Lung (tissue), 12 donors: Measurements from ENCODE around the gene MRPL51. TPM values are rescaled to one million over a fixed set of nuclear protein-coding genes. Genes with fewer than 3 reads are reported as not detected.

Source experiments
- ATAC-seq: fragments of 200-7000 bp; cut with Tn5 transposase; one replicate; pipeline ENCODE4 v1.9.1; 2020; ENCODE audit warnings: moderate number of reproducible peaks; ENCODE audit not compliant: insufficient read depth, low FRiP score
- DNase-seq, 3 donors: peaks; one replicate each; pipeline ENCODE4 v3.0.0-alpha.2; 2013 to 2017
- H3K27ac ChIP-seq, 2 donors: one replicate each; pipeline ENCODE4 v1.5.1; 2013; ENCODE audit warnings: mild to moderate bottlenecking in 2 of 2, moderate library complexity in 2 of 2, control low read depth in 1 of 2, inconsistent platforms in 1 of 2, low read depth in 1 of 2, low read length in 1 of 2
- H3K27me3 ChIP-seq, 3 donors: one replicate each; pipeline ENCODE4 v1.5.1; 2013; ENCODE audit warnings: low read length in 2 of 3; ENCODE audit not compliant: control insufficient read depth in 3 of 3, insufficient read depth in 3 of 3
- H3K36me3 ChIP-seq, 4 donors: one replicate each; pipeline ENCODE4 v1.5.1; 2013; ENCODE audit warnings: low read length in 4 of 4, mild to moderate bottlenecking in 1 of 4, moderate library complexity in 1 of 4; ENCODE audit not compliant: control insufficient read depth in 4 of 4, insufficient read depth in 4 of 4
- H3K4me1 ChIP-seq, 5 donors: one replicate each; pipeline ENCODE4 v1.5.1; 2013; ENCODE audit warnings: low read length in 5 of 5, mild to moderate bottlenecking in 2 of 5, moderate library complexity in 1 of 5; ENCODE audit not compliant: control insufficient read depth in 5 of 5, insufficient read depth in 5 of 5
- H3K4me3 ChIP-seq: one replicate; pipeline ENCODE4 v1.5.1; 2013; ENCODE audit warnings: mild to moderate bottlenecking, control low read depth, moderate library complexity
- H3K9ac ChIP-seq, 2 donors: one replicate each; pipeline ENCODE4 v1.5.1; 2013; ENCODE audit warnings: low read length in 2 of 2, control low read depth in 1 of 2; ENCODE audit not compliant: insufficient read depth in 1 of 2
- H3K9me3 ChIP-seq, 4 donors: one replicate each; pipeline ENCODE4 v1.5.1; 2013; ENCODE audit warnings: low read length in 3 of 4, mild to moderate bottlenecking in 1 of 4, moderate library complexity in 1 of 4; ENCODE audit not compliant: control insufficient read depth in 4 of 4, insufficient read depth in 3 of 4
- WGBS, 2 donors: extraction: QIAGEN DNeasy Blood & Tissue Kit; methylation state at CpG; one replicate each; pipeline ENCODE4 v1.1.7; 2013; 5-methylcytosine and 5-hydroxymethylcytosine counted together
- polyA plus RNA-seq, 2 donors: library from polyadenylated mRNA; stranded (reverse); fragments of 200-250 nt; gene quantifications; one replicate each; pipeline ENCODE4 v1.2.1, GENCODE V29; 2013
- total RNA-seq, 2 donors: library from RNA; depleted of rRNA in 1 of 2; stranded (reverse); fragments of >200 nt in 1 of 2; gene quantifications; one replicate each; pipeline ENCODE4 v1.2.1, GENCODE V29; 2014 to 2021
- TF ChIP-seq, protein P1 (sequence below): IDR thresholded peaks from 2 replicates; pipeline ENCODE4 v1.5.1; 2012; ENCODE audit warnings: mild to moderate bottlenecking; ENCODE audit errors: control extremely low read depth, extremely low read depth
- donor health status: control.
- donor health status: control.
- donor health status: Bipolar disorder and iron deficiency.
- donor health status: healthy.
- donor health status: DM: yes; HTN: yes; CAD: no.

The MRPL51 gene
- total and polyA plus RNA-seq, 4 donors: 34.5 to 123 (median 91.7) TPM

DNA sequence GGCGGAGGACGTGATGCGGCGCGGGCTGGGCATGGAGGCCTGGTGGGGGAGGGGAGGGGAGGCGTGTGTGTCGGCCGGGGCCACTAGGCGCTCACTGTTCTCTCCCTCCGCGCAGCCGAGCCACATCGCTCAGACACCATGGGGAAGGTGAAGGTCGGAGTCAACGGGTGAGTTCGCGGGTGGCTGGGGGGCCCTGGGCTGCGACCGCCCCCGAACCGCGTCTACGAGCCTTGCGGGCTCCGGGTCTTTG lies 41.6 kb upstream of the MRPL51 start:
- TF ChIP-seq, protein P1, sequence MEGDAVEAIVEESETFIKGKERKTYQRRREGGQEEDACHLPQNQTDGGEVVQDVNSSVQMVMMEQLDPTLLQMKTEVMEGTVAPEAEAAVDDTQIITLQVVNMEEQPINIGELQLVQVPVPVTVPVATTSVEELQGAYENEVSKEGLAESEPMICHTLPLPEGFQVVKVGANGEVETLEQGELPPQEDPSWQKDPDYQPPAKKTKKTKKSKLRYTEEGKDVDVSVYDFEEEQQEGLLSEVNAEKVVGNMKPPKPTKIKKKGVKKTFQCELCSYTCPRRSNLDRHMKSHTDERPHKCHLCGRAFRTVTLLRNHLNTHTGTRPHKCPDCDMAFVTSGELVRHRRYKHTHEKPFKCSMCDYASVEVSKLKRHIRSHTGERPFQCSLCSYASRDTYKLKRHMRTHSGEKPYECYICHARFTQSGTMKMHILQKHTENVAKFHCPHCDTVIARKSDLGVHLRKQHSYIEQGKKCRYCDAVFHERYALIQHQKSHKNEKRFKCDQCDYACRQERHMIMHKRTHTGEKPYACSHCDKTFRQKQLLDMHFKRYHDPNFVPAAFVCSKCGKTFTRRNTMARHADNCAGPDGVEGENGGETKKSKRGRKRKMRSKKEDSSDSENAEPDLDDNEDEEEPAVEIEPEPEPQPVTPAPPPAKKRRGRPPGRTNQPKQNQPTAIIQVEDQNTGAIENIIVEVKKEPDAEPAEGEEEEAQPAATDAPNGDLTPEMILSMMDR: no peak
- H3K27me3 ChIP-seq: no peaks in the 10 kb centered on the region
- no peaks in the 10 kb centered on the region for H3K9me3 ChIP-seq
- peak; percentile 23 for ATAC-seq
- H3K4me3 ChIP-seq: peak overlapping the region; percentile 91
- peak overlapping the region; percentile 97 to 98 for H3K27ac ChIP-seq
- H3K36me3 ChIP-seq: peaks cover 0 to 43% (median 29%) of the 10 kb centered on the region in 4 donors
- no peak for DNase-seq
- H3K4me1 ChIP-seq: peaks cover 0 to 36% (median 23%) of the 10 kb centered on the region in 5 donors
- WGBS, 2 donors: 0% methylated on average over 15 to 24 of the region's 25 CpGs
- H3K9ac ChIP-seq: peak overlapping the region in 1 of 2 donors; percentile 77

GRCh38 chr12:6533923-6534694 lies 41.0 kb upstream of the MRPL51 start, which contains the start of gene GAPDH:
Gene GAPDH (plus strand): TSS chr12:6534517. CDS start chr12:6534833, 316 bp downstream.
- Histone ChIP-seq H3K4me1 (peaks cover 0 to 36% (median 23%) of the 10 kb centered on the region in 5 donors), H3K4me3 (peak within 1 kb of the TSS; percentile 91), H3K9me3 (no peaks in the 10 kb centered on the region), H3K36me3 (peaks cover 0 to 47% (median 31%) of the 10 kb centered on the region in 4 donors), H3K27ac (peak within 1 kb of the TSS; percentile 97 to 98), H3K9ac (peak within 1 kb of the TSS; percentile 68 to 77), H3K27me3 (no peaks in the 10 kb centered on the region)
- DNase-seq (peak; percentile 96 to 99 (median 99)), ATAC-seq (peak; percentile 81)
- 0 to 1% methylated on average over 57 to 62 of the region's 62 CpGs for WGBS, 2 donors
- TF ChIP-seq, protein P1: no peak

GRCh38 chr12:6533653-6533922 lies 40.5 kb upstream of the MRPL51 start:
- TF ChIP-seq, protein P1: no peak
- Histone ChIP-seq H3K27ac (peak overlapping the region; percentile 97 to 98), H3K4me1 (peaks cover 0 to 36% (median 23%) of the 10 kb centered on the region in 5 donors), H3K27me3 (no peaks in the 10 kb centered on the region), H3K36me3 (peaks cover 0 to 53% (median 34%) of the 10 kb centered on the region in 4 donors), H3K9ac (peak overlapping the region; percentile 49 to 68), H3K9me3 (no peaks in the 10 kb centered on the region), H3K4me3 (peak overlapping the region; percentile 41)
- 0% methylated on average over 9 of the region's 9 CpGs for WGBS, 2 donors
- ATAC-seq: peak; percentile 0
- no peak for DNase-seq
